Suppressor macrophage (primary cell): ENCODE results near the gene CYB5D1.
A peak's percentile ranks its signal among the peaks of the same experiment; 100 is the strongest.

Experiments
- DNase-seq, 4 experiments: peaks; one replicate each; pipeline ENCODE4 v3.0.0-alpha.2; 2020 to 2022

Gene CYB5D1

DNA sequence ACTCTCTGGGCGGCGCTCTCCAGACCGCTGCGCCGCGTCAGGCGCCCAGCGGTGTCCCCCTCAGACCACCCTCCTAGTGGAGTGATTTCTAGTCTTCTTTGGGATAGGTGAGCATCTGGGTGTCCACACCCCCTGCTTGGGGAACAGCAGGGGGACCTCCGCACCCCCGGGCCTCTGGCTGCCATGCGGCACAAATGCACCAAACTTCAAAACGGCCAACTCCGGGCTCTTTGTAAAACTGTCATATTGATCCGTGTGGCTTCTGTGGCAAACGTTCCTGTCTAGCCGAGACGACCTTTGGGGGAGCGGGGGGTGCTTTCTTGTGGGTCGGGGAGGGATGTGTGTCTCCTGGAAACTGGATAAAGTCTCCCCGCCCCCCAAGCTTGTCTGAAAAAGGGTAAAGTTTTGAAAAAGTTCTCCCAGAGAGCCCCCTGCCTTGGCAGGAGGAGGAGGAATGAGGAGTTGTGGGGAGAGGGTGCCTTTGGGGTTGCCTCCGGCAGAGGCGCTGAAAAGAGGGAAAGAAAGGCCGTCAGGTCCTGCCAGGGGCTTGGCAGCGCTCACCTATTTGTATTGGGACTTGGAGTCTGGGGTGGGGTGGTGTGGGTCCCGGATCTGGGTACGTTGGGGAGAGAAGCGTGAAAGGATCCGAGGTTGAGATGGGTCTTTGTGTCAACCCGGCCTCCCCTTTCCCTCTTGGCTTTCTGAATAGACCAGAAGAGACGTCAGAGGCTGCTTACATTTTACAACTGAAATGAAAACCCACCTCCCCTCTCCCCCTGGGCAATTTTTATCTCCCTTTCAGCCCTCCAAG is 28.6 kb downstream of the CYB5D1 start:
- peak in 2 of 4 experiments; percentile 11 to 39 for DNase-seq

DNA sequence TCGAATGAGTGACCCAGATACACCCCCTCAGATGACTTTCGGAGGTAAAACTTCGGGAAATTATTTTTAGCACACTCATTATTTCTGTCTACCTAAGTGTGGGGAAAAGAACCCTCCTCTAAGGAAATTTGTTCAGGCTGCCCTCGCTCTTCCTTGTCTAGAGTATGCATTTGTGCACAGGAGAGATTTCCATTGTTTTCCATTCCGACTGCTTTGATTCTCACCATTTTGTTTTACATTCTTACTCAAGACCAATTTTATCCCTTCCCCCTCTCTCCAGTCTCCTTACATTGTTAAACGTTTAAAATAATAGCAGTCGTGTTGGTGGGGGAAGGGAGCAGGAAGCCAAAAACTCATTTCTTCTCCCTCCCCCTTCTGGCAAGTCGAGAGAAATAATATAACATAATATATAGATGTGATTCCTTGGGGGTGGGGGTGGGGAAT is 29.3 kb downstream of the CYB5D1 start:
- DNase-seq = no peak

DNA sequence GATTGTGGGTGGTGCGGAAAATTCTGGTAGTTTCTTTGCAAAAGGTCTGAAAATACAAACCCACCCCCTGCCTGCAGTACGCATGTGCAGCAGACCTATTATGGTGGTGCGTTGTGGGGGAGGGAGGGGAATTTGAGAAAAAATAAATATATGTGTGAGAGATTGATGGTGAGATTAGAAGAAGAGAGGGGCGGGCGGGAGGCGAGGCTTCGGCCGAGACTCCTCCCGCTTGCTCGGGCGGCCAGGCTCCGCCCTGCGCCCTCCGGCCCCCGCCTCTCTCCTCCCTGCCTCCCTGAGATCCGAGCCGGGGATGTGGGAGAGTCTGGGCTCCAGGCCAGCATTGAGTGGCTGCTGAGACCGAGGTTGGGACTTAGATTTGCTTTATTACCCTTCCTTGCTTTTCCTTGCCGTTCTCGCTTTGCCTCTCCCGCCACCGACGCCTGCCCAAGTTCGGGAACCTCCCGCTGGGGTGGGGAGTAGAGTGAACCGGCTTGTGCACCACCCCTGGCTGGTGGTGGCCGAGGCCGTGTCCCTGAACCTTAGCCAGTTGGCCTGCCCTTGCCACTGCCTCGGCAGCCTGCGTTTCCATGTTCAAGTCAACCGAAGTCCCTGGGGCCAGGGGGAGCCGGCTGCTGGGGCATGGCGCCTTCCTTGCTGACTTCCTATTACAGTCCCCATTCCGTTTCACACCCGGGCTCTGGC is 29.8 kb downstream of the CYB5D1 start:
- peak; percentile 88 to 94 (median 91) for DNase-seq

DNA sequence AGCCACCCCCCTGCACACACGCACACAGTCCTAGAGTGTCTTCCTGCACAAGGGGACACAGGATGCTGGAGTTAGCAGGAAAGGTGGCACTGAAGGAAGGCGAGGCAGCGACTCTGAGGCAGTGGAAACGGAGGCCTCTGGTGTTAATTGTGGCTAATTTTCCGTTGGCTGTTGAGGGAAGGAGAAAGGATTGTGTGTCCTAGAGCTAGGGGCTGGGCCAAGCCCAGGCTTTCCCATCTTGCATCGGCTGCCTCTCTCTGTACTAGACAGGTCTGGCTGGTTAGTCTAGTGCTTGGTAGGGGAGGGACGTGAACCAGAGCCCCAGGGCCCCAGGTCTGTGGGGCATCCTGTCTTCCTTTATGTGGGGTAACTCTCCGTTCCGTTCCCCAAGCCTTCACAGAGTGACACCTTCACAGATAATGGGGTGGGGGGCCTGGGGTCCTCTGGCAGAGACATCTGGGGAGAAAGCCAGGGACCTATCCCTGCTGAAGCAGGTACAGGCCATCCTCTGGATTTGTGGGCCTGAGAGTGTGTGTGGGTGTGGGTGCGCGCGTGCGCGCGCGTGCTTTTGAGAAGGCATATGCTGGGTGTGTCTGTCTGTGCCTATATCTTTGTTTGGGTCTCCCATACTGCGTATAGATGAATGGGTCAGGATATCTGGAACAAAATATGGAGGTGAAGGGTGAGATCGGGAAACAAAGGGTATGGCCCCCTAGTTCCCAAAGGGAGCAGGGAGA is 30.5 kb downstream of the CYB5D1 start, which contains the start of gene CHD3:
TSS of gene CHD3 (plus strand) at position 606 of the 737 bp plus-strand sequence. CDS start 212 bp downstream, outside the sequence.
- DNase-seq = no peak

- DNase-seq = peak; percentile 95 to 98 (median 97)
Measured at GRCh38 chr17:7889166-7889955, 31.6 kb downstream of the CYB5D1 start.

- DNase-seq = no peak
Measured at GRCh38 chr17:7893187-7893880, 35.5 kb downstream of the CYB5D1 start.

- DNase-seq = no peak
Measured at GRCh38 chr17:7894226-7894625, 36.4 kb downstream of the CYB5D1 start.

- no peak for DNase-seq
Measured at GRCh38 chr17:7894866-7895265, 37.1 kb downstream of the CYB5D1 start.

GRCh38 chr17:7897090-7897489 is 39.3 kb downstream of the CYB5D1 start:
- DNase-seq = no peak

DNA sequence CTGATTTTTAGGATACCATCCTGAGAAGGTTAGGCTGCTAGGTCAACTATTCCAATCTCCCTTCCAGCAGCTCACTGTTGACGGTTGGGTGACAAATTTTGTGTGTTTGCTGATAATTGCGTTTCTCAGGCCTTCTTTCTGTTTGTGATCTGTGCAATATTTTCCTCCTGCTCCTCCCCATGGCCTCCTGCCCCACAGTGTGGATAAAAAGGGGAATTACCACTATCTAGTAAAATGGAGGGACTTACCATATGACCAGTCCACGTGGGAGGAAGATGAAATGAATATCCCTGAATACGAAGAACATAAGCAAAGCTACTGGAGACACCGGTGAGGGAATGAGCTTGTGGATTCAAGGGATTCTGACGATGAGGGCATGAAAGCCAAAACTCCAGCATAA is 40.0 kb downstream of the CYB5D1 start:
- peak; percentile 73 to 89 (median 82) for DNase-seq

DNA sequence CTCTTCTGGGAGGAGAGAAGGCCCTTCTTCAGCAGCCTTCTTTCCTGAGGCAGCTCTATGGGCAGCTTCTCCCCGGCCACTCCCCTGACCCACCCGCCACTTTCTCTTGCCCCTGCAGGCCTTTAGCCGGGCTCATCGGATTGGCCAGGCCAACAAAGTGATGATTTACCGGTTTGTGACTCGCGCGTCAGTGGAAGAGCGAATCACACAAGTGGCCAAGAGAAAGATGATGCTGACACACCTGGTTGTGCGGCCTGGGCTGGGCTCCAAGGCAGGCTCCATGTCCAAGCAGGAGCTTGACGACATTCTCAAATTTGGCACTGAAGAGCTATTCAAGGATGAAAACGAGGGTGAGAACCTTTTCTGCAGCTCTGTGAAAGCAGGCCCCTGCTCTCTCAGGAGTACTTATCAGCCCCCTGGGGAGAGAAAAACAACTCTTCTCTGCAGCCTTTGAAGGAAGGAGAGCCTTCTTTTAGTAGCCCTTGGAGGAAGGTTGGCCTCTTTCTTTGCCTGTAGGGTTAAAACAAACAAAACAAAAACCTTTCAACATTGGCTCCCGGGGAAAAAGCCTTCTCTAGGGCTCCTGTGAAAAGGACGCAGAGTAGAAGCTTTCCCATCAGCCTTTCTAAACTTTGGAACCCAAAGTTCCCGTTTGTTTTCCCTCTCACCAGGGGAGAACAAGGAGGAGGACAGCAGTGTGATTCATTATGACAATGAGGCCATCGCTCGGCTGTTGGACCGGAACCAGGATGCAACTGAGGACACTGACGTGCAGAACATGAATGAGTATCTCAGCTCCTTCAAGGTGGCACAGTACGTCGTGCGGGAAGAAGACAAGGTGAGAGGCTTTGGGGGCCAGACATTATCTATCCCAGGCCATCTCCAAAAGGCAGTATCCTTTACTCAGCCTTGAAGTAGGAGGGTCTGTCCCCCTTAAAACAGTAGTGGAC is 45.6 kb downstream of the CYB5D1 start:
- no peak for DNase-seq

DNA sequence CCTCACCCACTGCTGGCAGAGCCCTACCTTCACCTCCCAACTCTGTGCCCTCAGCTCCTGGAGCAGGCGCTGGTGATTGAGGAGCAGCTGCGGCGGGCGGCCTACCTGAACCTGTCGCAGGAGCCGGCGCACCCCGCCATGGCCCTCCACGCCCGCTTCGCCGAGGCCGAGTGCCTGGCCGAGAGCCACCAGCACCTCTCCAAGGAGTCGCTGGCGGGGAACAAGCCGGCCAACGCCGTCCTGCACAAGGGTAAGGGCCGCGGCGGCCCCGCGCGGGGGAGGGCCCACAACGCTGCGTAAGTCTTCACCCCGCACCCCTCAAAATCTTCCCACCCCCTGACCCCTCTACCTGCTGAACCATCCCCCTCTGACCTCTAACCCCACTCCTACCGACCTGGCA is 51.3 kb downstream of the CYB5D1 start:
- DNase-seq = no peak

DNA sequence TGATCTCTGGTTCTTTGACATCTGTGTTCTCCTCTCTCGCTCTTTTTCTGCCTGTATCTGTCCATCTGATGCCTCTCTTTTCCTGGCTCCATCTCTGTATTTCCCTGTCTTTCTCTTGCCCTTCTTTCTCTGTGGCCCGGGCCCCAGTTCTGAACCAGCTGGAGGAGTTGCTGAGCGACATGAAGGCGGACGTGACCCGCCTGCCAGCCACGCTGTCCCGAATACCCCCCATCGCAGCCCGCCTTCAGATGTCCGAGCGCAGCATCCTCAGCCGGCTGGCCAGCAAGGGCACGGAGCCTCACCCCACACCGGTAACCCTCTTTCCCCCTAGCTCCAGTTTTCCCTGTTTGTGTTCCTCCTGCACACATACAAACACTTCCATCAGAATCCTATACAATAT is 52.5 kb downstream of the CYB5D1 start:
- DNase-seq = no peak

- DNase-seq = peak in 3 of 4 experiments; percentile 28 to 38 (median 37)
Measured at GRCh38 chr17:7910711-7911110, 52.9 kb downstream of the CYB5D1 start.

- no peak for DNase-seq
Measured at GRCh38 chr17:7911116-7911515, 53.3 kb downstream of the CYB5D1 start.
